ENCODE measurements around the gene NFS1.

DNA sequence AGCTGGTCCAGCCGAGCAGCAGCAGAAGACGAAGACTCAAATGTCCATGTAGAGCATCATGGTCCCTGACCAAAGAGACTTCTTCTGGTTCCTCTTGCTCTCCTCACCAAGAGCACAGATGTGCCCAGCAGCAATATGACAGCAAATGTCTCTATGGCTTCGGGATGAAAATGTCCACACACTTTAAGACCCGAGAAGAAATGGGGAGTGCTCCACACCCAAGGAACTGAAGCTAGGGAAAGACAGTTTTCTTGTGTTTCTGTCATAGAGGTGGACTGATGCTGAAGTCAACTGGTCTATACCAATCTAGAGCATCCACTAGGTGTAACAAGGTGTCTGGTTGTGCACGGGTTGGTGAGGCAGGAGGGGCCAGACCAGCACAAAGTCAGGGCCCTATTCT, 29.9 kb downstream of the NFS1 start:
- TF ChIP-seq, protein P1, sequence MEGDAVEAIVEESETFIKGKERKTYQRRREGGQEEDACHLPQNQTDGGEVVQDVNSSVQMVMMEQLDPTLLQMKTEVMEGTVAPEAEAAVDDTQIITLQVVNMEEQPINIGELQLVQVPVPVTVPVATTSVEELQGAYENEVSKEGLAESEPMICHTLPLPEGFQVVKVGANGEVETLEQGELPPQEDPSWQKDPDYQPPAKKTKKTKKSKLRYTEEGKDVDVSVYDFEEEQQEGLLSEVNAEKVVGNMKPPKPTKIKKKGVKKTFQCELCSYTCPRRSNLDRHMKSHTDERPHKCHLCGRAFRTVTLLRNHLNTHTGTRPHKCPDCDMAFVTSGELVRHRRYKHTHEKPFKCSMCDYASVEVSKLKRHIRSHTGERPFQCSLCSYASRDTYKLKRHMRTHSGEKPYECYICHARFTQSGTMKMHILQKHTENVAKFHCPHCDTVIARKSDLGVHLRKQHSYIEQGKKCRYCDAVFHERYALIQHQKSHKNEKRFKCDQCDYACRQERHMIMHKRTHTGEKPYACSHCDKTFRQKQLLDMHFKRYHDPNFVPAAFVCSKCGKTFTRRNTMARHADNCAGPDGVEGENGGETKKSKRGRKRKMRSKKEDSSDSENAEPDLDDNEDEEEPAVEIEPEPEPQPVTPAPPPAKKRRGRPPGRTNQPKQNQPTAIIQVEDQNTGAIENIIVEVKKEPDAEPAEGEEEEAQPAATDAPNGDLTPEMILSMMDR (IDR thresholded peaks at IDR 0.05; ENCODE audit: low read length) = no peak
- no peak for TF ChIP-seq EZH2phosphoT487 (IDR thresholded peaks at IDR 0.05; ENCODE audit: low read length)
- no peak for TF ChIP-seq EZH2 (optimal IDR thresholded peaks at IDR 0.05; ENCODE audit: low read depth, low read length)
